Stimulated activated CD4-positive, alpha-beta T cell treated with anti-CD3 and anti-CD28 coated beads, Interleukin-2, amount 100 ng/mL, for 48 hours (primary cell): Measurements from ENCODE around the gene RPS6KA4.
"Not testable (repeated sequence)": the region's sequence is repeated elsewhere in the genome, so short reads cannot be mapped to it uniquely, and the experiment has no call there.

Experiments
- DNase-seq, 2 donors: peaks; one replicate each; pipeline ENCODE4 v3.0.0-alpha.2; 2020

Gene RPS6KA4

DNA sequence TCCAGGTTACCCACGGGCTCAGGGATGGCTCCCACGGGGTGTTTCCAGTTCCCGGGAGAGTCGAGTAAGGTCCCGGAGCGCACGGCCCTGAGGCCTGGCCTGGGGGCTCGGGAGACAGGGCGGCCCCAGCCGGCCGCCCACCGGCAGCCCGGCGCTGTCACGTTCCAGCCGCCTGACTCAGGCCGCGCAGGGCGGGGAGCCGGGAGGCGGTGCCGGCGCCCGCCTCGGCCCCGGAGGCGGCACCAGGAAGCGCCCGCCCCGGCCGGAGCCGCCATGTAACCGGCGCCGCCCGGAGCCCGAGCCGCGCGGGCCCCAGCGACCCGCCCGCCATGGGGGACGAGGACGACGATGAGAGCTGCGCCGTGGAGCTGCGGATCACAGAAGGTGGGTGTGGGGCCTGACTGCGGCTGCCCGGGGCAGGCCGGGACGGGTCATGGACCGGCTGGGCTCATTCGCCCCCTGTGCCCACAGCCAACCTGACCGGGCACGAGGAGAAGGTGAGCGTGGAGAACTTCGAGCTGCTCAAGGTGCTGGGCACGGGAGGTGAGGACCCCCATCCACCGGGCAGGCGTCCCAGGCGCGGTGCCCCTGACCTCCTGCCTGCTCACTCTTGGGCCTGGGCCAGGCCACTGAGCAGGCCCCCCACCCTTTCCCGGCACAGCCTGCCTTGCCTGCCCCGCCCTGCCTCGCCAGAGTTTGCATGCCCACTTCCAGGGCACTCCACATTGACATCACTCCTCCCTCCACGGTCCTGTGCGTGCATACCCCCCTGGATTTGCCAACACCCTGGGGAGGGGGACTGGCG, at the start of gene RPS6KA4:
TSS of gene RPS6KA4 (plus strand) at position 256 of the 805 bp plus-strand sequence. CDS start at position 330, 74 bp downstream.
- peak; percentile 53 to 64 for DNase-seq

GRCh38 chr11:64312947-64313346, 46.0 kb upstream of the RPS6KA4 start:
- DNase-seq, result no peak

GRCh38 chr11:64313491-64314145, 45.3 kb upstream of the RPS6KA4 start:
- DNase-seq, result no peak

DNA sequence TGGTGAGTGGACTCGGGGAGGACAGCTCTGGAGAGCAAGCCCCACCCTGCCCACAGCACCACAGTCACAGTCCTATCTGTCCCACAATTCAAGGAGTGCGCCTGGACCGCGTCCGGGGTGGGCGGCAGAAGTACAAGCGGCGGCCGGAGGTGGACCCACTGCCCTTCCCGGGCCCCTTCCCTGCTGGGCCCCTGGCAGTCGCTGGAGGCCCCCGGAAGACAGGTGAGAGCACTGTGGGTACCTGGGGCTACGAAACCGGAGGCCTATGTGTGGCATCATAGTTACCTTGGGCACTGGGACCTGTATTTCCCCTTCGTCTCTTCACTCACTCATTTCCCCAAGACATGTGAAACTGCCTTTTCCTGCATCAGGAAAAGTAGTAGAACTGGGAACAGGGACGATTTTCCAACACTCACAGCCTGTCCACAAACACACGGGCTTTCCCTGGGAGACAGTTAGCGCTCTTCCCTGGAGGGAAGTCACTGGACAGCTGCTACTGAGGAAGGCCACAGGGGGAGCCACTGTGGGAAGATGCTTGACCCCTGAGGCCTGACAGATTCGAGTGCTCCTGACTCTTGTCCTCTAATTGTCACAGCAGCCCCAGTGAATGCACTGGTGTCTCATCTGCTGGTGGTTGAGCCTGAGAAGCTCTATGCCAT, 44.7 kb upstream of the RPS6KA4 start:
- DNase-seq, result no peak

DNA sequence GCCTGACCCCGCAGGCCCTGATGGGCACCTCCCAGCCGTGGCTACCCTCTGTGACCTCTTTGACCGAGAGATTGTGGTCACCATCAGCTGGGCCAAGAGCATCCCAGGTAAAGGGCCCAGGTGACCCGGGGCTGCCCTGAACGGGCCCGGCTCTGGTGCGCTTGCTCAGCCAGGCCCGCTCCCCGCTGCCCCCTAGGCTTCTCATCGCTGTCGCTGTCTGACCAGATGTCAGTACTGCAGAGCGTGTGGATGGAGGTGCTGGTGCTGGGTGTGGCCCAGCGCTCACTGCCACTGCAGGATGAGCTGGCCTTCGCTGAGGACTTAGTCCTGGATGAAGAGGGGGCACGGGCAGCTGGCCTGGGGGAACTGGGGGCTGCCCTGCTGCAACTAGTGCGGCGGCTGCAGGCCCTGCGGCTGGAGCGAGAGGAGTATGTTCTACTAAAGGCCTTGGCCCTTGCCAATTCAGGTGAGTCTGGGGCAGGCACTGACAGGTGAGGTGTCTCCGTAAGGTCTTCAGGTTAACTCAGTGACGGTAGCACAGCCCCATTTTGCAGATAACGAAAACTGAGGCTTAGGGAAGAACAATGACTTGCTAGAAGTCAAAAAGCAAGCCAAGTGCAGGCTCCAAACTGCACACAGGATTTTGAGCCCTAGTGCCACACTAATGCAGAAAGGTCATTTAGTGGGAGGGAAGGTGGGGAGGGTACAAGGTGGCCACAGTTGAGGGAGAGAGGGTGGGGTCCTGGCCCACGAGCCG, 44.0 kb upstream of the RPS6KA4 start:
- no peak for DNase-seq

- not testable (repeated sequence) for DNase-seq
Measured at GRCh38 chr11:64315667-64316526, 43.1 kb upstream of the RPS6KA4 start.

- no peak for DNase-seq
Measured at GRCh38 chr11:64316672-64317324, 42.2 kb upstream of the RPS6KA4 start.

DNA sequence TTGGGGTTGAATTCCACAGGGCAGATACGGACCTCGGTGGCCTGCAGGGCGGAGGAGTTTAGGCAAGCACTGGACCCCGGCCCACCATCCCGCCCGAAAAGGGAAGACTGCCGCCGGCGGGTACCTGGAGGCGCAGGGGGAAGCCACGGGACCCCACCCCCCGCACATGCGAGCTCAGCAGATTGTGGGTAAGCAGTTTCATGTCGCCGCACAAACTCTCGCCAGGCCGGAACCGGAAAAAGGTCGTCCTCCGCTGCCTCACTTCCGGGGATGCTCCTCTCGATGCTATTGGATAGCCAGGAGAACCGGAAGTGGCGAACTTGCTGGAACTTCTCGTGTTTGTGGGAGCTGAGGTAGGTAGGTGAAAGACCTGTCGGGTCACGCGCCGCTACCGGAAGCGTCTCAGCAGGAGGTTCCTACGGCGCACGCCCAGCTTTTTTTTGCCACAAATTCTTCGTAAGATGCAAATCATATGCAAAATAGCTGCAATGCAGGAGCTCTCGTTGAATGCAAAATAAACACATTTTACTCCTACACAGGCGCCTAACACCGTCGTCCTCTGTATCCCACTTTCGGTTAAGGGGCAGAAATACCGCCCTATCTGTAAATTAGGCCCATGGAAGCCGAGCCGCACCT, 41.5 kb upstream of the RPS6KA4 start, which contains the start of gene TRMT112:
TSS of gene TRMT112 (minus strand) at position 235 of the 636 bp plus-strand sequence. CDS start at position 202, 33 bp downstream.
- peak; percentile 88 to 96 for DNase-seq

DNA sequence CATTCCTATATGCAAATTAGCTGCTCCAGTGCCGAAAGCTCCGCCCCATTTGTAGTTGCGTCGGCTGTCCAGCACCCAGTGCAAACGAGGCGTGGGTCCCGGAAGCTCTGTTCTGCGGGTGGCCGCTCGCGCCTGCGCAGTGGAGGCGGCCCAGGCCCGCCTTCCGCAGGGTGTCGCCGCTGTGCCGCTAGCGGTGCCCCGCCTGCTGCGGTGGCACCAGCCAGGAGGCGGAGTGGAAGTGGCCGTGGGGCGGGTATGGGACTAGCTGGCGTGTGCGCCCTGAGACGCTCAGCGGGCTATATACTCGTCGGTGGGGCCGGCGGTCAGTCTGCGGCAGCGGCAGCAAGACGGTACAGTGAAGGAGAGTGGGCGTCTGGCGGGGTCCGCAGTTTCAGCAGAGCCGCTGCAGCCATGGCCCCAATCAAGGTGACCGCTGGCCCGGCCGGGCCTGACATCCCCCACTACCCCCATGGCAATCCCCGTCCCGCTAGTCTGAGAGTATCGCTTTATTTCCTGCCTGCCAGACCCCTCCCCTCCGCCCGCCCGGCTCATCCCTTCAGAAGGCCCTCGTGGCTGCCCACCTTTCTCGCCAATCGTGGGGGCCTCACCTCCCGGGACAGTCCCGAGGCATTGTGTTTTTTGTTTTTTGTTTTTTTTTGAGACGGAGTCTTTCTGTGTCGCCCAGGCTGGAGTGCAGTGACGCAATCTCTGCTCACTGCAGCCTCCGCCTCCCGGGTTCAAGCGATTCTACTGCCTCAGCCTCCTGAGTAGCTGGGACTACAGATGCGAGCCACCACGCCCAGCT, 40.8 kb upstream of the RPS6KA4 start, which contains the start of gene PRDX5:
TSS of gene PRDX5 (plus strand) at position 161 of the 805 bp plus-strand sequence. CDS start at position 256, 95 bp downstream.
- DNase-seq, result peak; percentile 87 to 90

- no peak for DNase-seq
Measured at GRCh38 chr11:64318766-64319761, 39.9 kb upstream of the RPS6KA4 start.

GRCh38 chr11:64320556-64320955, 38.4 kb upstream of the RPS6KA4 start:
- DNase-seq, result no peak

DNA sequence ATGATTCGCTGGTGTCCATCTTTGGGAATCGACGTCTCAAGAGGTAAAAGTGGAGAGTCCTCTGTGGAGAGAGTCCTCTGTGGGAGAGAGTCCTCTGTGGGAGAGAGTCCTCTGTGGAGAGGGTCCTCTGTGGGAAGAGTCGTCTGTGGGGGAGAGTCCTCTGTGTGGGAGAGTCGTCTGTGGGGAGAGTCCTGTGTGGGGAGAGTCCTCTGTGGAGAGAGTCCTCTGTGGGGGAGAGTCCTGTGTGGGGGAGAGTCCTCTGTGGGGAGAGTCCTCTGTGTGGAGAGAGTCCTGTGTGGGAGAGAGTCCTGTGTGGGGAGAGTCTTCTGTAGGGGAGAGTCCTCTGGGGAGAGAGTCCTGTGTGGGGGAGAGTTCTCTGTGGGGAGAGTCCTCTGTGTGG, 37.9 kb upstream of the RPS6KA4 start:
- no peak for DNase-seq

DNA sequence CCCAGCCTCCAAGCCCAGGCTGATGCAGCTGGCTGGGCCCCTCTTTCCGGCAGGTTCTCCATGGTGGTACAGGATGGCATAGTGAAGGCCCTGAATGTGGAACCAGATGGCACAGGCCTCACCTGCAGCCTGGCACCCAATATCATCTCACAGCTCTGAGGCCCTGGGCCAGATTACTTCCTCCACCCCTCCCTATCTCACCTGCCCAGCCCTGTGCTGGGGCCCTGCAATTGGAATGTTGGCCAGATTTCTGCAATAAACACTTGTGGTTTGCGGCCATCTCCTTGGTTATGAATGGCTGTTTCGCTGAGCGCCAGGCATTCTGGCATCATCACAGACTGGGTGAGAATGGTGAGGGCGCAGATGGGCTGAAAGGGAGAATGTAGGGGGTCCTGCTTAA, 37.4 kb upstream of the RPS6KA4 start:
- DNase-seq, result no peak

- no peak for DNase-seq
Measured at GRCh38 chr11:64322925-64323260, 36.1 kb upstream of the RPS6KA4 start.

GRCh38 chr11:64323373-64323772, 35.6 kb upstream of the RPS6KA4 start:
- DNase-seq, result no peak

GRCh38 chr11:64323984-64324383, 35.0 kb upstream of the RPS6KA4 start:
- DNase-seq, result not testable (repeated sequence)

- no peak for DNase-seq
Measured at GRCh38 chr11:64324692-64325469, 34.1 kb upstream of the RPS6KA4 start.

DNA sequence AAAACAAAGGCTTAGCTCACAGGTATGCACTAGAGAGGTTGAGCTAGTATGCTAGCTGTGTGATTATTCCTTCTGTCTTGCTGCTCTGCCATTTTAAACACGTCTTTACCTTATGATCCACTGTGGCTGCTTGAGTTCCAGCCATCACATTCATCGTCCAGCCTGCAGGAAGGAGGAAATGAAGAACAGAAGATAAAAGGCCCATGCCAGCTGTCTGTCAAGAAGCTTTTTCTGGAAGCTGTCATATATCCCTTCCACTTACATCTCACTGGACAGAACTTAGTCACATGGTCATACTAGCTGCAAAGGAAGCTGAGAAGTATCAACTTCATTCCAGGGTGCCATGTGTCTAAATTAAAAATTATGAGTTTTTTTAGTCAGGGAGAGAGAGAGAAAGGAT, 31.6 kb upstream of the RPS6KA4 start:
- no peak for DNase-seq
